DMS114 treated with DMSO at 0.1 percent for 48 hours (cell line): ENCODE results near the gene HES5.
A peak's percentile ranks its signal among the peaks of the same experiment; 100 is the strongest.

ENCODE experiments used
- DNase-seq: peaks from one replicate; lab custom pipeline; 2025; ENCODE audit not compliant: unreplicated experiment; lab: John Stamatoyannopoulos, UW

HES5 gene

DNA sequence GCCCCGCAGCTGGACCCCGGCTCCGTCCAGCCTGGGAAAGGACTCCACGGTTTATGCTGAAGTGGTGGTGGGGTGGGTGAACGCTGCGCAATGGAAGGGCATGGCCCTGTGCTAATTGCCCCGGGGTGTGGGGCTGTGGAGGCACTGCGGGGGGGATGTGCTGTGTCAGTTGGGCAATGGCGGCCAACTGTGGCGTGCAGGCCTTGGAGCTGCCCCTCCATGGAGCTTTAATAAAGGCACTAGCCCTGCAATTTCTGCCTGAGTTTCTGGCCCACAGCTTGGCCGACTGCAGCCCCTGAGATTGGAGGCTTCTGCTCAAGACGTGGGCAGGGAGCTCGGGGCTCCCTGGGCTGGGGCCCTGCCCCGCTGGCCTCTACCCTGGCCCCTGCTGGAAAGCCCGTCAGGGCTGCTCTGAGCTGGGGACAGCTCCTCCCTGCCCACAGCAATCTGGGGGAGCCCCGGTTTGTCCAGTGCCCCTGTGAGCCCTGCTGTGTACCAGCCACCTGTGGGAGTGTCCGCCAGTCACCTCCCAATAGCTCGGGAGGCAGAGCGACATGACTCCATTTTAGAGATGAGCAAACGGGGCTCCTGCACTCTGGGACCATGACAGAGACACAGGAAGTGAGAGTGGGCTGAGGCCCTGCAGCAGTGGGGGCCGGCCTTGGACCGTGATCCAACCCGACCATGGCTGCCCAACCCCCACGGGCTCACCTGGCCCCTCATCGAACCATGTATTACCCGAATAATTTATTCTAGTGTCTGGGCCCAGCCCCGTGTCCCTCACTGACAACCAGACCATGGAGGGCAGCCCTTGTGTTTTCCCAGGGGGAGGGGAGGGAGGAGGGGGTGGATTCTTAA, 17.4 kb upstream of the HES5 start:
- no peak for DNase-seq

DNA sequence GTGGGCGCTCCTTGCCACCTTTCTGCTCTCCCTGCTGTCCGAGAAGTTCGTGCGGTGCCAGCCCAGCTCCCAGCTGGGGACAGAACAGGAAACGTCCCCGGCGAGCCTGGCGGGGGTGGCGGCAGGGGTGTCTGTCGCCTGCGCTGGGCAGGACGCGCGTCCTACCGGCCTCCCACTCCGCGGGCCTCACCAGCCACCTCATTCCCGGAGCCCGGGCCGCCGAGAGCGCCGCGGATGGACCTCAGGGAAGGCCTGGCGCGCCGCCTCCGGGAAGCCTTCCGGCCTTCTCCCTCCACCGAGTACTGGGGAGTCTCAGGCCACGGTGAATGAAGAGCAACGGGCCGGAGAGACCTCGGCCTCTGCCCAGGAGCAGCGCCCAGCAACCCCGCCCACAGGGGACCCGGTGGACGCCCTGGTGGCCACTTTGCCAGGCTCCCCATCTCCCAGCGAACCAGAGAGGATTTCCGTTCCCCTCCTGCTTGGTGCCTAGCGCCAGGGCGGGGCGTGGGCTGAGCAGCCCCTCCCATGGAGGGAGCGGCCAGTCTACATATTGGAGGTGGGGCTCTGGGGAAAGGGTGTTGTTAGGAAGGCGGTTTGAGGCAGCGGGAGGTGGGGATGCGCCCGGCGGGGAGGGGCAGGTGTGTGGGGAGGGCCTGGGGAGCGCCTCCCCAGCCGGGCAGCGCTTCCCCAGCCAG, 16.6 kb upstream of the HES5 start:
- peak; percentile 87 for DNase-seq

DNA sequence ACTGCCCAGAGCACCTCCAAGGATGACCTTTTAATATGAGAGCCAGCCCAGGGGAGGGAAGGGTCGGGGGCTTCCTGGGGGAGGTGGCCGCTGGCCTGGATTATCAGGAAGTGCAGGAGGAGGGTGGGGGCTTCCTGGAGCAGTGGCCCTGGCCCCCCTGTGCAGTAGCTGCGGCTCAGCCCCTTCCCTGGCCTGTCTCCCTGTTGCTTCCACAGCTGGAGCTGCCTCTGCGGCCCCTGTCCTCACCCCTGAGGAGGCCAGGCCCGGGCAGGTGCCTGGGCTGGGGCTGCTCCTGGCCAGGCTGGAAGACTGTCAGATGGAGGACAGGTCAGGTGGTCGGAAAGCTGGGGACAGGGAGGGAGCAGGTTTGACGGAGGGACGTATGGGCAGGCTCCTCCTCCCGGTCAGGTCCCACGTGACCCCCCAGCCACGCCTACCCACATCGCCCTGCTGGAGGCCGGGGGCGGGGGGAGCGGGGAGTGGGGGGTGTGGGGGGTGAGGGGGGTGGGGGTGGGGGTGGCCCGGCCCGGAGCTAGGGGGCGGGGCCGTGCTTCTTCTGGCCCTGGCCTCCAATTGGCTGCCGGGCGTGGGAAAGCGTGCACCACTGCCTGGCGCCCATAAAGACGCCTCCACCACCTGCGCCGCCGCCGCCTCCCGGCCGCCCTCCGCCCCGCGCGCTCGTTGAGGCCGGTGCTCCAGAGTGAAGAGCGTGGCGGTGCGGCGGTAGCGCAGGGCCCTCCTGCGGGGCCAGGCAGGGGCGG, 15.9 kb upstream of the HES5 start:
- DNase-seq: peak; percentile 93

DNA sequence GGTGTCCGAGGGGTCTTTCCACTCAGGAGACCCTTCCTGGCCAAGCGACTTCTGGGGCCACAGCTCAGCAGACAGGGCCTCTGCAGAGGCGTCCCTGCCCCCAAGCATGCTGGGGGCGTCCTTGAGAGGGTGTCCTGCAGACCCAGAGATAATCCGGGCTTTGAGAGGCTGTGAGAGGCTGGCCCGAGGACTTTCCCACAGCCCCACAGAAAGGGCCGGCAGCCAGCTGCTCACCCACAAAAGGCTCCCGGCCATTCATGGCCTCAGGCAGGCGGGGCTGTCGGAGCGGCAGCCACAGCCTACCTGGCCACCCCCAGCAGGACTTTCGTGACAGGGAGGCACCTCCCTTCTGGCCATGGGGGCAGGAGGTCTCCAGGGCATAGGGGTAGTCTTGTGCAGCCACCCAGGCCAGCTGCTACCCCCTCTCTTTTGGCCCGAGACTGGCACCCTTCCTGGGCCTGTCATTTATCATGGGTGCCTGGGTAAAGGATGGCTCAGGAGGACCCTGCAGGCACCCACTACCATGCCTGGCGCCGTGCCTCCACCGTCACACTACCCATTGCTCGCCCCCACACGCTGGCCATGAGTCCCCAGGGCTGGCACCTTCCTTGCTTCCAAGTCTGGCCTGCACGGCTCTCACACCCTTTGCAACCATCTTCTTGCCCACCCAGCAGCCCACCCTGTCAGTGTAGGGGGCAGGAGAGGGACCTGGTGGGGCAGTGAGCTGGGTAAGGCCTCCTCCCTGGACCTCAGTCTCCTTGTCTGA, 15.0 kb upstream of the HES5 start:
- no peak for DNase-seq

DNA sequence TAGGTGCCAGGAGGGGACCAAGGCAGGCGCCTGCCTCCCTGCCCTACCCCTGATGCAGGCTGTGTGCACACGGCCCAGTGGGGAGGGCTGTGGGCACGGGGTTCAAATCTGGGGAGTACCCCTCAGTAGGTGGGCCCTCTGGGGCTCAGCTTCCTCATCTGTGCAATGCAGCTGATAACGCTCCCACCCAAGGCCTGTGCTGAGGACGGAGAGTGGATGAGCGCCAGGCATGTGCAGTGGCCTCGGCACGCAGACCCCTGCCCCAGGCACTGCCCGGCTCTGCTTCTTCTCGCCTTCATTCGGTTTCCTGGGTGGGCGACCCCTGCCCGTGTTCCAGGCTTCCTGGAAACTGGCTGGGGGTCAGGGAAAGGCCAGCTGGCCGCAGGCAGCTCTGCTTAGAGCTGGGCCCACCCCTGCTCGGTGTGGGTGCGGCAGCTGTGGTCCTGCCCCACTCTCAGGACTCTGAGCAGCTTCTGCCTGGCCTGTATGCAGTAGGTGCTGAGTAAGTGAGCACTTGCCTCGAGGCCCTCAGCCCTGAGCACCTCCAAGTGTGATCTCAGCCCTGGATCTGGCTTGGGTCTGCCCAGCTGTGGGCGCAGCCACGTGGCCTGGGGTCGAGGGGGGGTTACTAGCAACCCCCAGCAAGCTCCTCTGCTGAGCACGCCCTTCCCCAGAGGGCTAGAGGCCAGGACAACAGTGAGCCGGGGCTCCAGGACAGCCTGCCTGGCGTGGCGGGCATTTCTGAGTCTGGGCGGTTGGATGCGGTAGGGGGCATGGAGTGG, 14.2 kb upstream of the HES5 start:
- DNase-seq: no peak

- no peak for DNase-seq
Measured at GRCh38 chr1:2543543-2544092, 13.6 kb upstream of the HES5 start.

- DNase-seq: no peak
Measured at GRCh38 chr1:2542246-2542915, 12.3 kb upstream of the HES5 start.

- DNase-seq: no peak
Measured at GRCh38 chr1:2541619-2542245, 11.7 kb upstream of the HES5 start.

DNA sequence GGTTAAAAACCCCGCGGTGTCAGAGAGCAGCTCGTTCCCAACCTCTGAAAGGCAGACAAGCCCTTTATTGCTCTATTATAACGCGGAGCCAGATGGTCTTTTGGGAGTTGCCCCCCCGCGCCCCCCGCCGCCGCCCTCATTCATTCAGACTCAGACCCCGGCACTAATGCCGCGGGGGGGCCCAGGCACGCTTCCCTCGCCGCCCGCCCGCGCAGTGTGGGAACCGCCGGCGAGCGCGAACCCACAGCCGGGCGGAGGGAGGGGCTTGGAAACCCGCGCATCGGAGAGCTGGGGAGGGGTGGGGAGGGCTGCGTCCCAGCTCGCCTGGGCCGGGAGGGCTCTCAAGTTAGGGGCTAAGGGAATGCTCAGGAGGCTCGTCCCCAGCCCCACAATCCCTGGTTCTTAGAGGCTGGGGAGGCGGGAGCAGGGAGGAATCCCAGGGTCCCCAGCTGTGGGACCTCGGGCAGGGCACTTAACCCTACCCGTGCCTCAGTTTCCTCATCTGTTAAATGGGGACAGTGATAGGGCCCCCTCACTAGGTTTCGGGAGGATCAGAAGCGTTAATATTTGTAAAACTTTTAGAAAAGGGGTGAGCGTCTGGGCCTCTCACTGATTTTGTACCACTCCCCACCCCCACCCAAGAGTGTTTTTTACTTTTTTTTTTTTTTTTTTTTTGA, 10.9 kb upstream of the HES5 start:
- DNase-seq: no peak

- no peak for DNase-seq
Measured at GRCh38 chr1:2539312-2539907, 9.3 kb upstream of the HES5 start.

DNA sequence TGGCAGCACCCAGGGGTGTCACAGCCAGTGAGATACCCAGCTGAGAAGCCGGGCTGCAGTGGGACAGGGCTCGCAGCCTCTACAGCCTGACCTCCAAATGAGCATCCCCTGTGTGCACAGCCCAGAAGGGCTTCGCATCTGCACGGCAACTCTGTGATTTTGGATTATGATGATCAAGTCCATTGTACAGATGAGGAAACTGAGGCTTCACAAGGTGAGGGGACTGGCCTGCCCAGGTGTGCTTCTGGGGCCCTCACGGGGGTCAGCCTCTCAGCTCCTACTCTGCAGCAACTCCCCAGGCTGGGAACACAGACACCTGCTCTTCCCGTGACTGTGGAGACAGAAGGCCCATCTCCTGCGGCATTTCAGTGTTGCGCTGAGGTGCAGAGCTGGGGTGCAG, 8.8 kb upstream of the HES5 start:
- no peak for DNase-seq

DNA sequence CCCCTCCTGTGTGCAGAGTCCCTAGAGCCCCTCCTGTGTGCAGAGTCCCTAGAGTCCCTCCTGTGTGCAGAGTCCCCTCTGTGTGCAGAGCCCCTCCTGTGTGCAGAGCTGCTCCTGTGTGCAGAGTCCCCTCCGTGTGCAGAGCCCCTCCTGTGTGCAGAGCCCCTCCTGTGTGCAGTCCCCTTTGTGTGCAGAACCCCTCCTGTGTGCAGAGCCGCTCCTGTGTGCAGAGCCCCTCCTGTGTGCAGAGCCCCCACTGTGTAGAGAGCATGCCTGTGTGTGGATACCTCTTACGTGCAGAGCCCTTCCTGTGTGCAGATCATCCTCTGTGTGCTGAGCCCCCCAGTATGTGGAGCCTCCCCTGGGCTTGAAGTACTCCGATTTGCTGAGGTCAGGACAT, 8.3 kb upstream of the HES5 start:
- DNase-seq: no peak

DNA sequence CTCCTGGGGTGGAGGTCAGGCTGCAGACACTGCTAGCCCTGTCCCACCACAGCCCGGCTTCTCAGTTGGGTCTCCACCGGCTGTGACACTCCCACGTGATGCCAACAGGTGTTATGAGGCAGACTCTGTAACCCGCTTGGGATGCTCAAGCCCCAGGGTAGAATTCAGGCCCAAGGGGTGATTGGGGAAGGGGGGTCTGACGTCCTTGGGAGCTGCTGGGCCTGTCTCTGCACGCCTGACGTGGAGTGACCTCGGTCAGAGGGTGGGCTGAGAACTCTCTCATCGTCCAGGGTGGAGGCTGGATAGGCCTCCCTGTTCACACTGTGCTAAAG, 7.7 kb upstream of the HES5 start:
- DNase-seq: no peak

DNA sequence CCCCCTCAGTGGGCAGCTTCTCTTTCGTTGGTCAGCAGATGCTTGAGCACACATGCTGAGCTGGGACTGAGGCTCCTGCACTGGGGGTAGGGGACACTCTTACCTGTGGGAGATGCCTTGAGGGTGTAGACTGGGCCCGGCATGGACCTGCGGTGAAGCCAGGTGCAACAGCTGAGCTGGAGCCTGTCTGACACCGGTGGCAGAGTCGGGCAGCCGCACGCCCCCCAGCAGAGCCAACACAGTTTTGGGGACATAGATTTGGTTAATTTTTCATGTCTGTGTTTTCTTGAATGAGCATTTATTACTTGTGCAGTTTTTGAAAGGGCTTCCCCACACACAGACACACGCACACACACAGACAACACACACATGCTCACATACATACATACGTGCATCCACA, 5.9 kb upstream of the HES5 start:
- no peak for DNase-seq

DNA sequence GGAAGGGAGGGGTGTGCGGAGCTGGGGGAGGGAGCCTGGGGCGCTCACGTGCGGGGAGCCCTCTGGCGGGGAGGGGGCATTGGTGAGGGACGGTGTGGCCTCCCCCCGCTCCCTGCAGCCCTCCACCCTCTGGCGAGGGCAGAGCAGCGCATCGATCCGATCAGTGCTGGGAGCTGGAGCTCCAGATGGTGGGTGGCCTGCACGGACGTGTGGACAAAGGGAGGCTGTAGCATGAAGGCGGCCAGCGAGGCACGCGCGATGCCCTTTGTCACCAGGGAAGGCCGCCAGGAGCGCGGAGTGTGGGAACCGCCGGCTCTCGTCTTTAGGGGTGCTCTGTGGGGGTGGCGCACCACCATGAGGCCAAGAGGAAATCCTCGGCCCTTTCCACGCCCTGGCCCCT, 5.4 kb upstream of the HES5 start:
- no peak for DNase-seq

GRCh38 chr1:2534687-2535441, 4.8 kb upstream of the HES5 start:
- no peak for DNase-seq

DNA sequence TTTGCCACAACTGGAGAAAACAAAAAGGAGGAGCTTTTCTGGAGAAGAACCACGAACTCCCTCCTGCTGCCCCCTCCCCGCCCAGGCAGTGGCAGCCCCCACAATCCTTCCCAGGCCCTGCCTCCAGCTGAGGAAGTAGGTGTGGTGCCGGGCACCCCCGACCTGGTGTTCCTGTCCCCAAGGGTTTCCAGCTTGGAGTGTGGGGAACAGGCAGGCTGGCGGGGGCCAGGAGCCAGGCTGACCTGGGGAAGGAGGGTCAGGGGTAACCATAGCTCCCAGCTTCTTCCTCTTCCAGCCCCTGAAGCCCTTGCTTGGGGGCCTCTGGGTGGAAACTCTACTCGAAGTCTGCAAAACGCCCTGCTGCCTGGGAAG, 4.2 kb upstream of the HES5 start:
- no peak for DNase-seq

DNA sequence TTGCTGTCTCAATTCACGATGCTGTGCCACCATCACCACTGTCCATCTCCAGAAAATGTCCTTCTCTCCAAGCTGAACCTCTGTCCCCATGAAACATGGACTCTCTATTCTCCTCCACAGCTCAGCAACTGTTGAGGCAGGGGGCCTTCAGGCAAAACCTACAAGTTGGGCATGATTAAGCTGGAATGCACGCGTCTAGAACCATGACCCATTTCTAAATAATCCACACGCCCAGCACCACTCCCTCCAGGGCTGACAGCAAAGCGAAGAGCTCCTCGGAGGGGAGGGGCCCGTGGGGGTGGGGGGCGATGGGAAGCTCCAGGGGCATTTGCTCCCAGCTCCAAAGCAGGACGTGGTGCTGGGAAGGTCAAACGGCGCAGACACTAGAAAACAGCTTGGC, 3.3 kb upstream of the HES5 start:
- no peak for DNase-seq
